SW 1271 (cell line): Measurements from ENCODE around the gene CATSPERE.
"Not testable (repeated sequence)": the region's sequence is repeated elsewhere in the genome, so short reads cannot be mapped to it uniquely, and the experiment has no call there.

Experiments
- DNase-seq, 2 experiments: peaks; one replicate each; lab custom pipeline; 2025; lab: John Stamatoyannopoulos, UW

Gene CATSPERE

GRCh38 chr1:244664353-244664752 is 203.3 kb downstream of the CATSPERE start:
- DNase-seq, result no peak

DNA sequence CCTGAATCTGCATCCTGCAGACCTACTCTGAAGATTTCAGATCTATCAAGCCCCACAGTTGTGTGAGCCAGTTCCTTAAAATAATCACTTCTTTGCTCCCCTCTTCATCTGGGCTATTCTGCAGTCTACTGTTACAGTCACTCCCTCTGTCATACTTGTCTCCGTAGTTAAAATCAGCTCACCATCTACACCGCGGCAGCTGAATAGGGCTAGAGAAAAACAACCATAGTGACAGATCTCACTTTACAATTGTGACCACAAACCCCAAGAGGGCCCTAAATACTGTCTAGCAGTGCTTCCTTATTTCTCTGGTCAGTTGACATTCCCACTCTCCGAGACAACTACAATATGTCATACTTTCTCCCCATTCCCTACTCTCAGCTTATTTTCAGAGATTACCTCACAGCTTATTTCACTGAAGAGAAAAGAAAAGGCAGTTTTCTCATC is 204.7 kb downstream of the CATSPERE start:
- no peak for DNase-seq

DNA sequence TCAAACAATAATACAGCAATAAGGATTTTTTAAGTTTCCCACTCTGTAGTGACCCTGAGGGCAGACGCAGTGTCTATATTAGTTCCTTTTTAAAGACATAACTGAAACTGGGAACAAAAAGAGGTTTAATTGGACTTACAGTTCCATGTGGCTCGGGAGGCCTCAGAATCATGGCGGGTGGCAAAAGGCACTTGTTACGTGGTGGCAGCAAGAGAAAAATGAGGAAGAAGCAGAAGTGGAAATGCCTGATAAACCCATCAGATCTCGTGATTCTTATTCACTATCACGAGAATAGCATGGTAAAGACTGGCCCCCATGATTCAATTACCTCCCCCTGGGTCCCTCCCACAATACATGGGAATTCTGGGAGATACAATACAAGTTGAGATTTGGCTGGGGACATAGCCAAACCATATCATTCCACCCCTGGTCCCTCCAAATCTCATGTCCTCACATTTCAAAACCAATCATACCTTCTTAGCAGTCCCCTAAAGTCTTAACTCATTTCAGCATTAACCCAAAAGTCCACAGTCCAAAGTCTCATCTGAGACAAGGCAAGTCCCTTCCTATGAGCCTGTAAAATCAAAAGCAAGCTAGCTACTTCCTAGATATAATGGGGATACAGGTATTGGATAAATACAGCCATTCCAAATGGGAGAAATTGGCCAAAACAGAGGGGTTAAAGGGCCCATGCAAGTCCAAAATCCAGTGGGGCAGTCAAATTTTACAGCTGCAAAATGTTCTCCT is 205.8 kb downstream of the CATSPERE start:
- DNase-seq, result not testable (repeated sequence)

- no peak for DNase-seq
Observed at GRCh38 chr1:244667797-244668196, 206.7 kb downstream of the CATSPERE start.

- no peak for DNase-seq
Observed at GRCh38 chr1:244672946-244673682, 212.0 kb downstream of the CATSPERE start.

DNA sequence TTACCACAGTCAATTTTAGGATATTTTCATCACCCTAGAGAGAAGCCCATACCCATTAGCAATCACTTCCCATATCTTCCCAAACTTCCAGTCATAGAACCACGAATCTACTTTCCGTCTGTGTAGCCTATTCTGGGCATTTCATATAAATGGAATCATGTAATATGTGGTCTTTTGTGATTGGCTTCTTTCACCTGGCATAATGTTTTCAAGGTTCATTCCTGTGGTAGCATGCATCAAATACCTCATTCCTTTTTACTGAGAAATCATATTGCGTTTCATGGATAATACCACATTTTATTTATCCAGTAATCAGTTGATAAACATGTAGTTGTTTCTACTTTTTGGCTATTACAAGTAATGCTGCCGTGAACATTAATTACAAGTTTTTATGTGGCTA is 213.4 kb downstream of the CATSPERE start:
- DNase-seq, result no peak

DNA sequence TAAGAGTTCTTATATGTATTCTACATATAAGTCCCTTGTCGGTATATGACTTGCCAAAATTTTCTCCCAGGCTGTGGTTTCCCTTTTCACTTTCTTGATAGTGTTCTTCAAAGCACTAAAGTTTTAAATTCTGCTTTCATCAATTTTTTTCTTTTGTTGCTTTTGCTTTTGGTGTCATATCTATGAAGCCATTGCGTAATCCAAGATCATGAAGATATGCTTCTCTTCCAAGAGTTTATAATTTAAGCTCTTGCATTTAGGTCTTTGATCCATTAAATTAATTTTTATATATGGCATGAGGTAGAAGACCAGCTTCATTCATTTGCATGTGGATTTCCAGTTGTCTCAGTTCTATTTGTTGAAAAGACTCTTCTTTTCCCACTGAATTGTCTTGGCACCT is 214.1 kb downstream of the CATSPERE start:
- no peak for DNase-seq

DNA sequence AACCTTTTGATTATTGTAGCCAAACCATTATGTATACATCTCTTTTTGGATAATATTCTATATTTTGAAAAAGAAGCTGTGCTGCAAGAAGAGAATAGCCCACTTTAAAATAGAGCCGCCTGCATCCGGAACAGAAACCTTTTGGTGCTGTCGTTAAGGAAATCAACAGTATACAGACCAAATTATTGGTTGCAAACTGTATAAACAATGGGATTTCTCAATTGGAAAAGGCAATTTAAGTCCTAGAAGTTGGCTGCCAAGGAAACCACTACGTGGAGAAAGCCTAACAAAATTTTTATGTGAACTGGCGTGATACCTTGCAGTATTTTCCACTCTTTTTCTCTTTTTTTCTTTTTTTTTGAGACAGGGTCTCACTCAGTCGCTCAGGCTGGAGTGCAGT is 217.6 kb downstream of the CATSPERE start:
- DNase-seq, result no peak

DNA sequence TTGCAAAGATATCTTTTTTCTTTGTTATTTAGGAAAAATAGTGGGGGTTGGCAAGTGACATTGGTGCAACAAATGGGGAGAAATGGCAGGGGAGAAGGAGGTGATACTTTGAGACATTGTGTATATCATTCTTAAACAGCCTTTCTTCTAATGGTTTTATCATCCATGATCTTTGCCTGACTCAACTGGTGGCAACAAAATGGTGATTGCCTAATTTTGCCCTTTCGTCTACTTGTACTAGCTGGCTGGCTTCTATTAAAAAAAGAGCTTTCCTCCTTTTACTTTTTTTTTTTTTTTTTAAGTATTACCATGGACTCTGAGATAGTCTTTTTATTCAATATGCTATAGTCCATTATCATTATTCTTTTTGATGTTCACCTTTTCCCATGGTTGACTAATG is 219.6 kb downstream of the CATSPERE start:
- no peak for DNase-seq

GRCh38 chr1:244682087-244682486 is 221.0 kb downstream of the CATSPERE start:
- not testable (repeated sequence) for DNase-seq
